GM04503 (cell line): Measurements from ENCODE around the gene ZNF397.

Experiments used
- DNase-seq: peaks from one replicate; pipeline ENCODE4 v3.0.0-alpha.2; 2012; ENCODE audit warnings: low read depth

Gene ZNF397

GRCh38 chr18:35296060-35296459, 55.2 kb downstream of the ZNF397 start:
- DNase-seq, result no peak

DNA sequence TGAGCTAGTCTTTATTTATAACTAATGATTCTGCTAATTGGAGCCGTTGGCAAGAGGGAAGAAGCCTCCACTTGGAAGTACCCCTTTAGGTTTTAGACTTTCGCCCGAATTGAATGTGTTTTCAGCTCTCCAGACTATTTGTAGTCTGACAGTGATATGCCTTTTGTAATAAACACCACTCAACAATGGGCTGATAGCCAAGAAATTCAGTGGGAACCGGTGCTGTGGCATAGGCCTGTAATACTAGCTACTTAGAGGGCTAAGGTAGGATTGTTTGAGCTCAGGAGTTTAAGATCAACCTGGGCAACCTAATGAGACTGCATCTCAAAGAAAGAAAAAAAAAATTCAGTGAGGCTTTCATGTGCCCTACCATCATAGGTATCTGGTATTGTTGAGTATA, 62.8 kb downstream of the ZNF397 start:
- no peak for DNase-seq

DNA sequence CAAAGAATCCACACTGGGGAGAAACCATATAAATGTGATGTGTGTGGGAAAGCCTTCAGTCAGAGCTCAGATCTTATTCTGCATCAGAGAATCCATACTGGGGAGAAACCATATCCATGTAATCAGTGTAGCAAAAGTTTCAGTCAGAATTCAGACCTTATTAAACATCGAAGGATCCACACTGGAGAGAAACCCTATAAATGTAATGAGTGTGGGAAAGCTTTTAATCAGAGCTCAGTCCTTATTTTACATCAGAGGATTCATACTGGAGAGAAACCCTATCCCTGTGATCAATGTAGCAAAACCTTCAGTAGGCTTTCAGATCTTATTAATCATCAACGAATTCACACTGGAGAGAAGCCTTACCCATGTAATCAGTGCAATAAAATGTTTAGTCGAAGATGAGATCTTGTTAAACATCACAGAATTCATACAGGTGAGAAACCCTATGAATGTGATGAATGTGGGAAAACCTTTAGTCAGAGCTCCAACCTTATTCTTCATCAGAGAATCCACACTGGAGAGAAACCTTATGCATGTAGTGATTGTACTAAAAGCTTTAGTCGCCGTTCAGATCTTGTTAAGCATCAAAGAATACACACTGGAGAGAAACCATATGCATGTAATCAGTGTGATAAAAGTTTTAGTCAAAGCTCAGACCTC, 65.9 kb downstream of the ZNF397 start:
- no peak for DNase-seq
